ENCODE measurements around the gene ELOF1. TPM values are rescaled to one million over a fixed set of nuclear protein-coding genes. Genes with fewer than 3 reads are reported as not detected.

Gene ELOF1
- total RNA-seq, 4 donors from 2014 or later: 18.7 to 57.0 (median 30.9) TPM

DNA sequence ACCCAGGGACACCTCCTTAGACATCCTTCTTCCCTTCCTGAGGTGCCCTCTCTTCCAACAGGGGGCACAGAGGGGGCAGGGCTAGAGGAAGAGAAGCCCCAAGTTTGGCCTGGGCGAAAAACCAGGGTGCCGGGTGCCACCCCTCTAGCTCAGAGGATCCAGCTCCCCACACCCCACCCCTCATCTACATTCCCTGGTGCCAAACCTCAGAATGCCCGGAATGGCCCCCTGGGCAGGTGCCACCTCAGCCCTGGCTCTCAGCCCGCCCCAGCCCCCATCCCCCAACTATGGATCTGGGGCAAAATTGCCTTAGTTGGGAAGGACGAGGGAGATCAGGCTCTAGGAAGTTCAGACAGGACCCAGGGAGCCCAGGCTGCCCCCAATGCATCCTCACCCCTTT is 18.4 kb downstream of the ELOF1 start:
- Histone ChIP-seq H3K27ac (no peak overlapping the region), H3K27me3 (no peaks in the 10 kb centered on the region), H3K9me3 (no peaks in the 10 kb centered on the region), H3K4me1 (peaks cover 4 to 5% of the 10 kb centered on the region in 2 donors), H3K4me3 (replicated peaks in 1 of 3) (no peak overlapping the region), H3K36me3 (no peaks in the 10 kb centered on the region)
- intact Hi-C loops (cut with DNase I): no loop called here
- 72 to 86% methylated on average over 2 to 5 of the region's 5 CpGs for WGBS, 2 donors
- no peak for DNase-seq
- no peak for TF ChIP-seq POLR2A (IDR thresholded peaks at IDR 0.05)
- TF ChIP-seq, protein P1, sequence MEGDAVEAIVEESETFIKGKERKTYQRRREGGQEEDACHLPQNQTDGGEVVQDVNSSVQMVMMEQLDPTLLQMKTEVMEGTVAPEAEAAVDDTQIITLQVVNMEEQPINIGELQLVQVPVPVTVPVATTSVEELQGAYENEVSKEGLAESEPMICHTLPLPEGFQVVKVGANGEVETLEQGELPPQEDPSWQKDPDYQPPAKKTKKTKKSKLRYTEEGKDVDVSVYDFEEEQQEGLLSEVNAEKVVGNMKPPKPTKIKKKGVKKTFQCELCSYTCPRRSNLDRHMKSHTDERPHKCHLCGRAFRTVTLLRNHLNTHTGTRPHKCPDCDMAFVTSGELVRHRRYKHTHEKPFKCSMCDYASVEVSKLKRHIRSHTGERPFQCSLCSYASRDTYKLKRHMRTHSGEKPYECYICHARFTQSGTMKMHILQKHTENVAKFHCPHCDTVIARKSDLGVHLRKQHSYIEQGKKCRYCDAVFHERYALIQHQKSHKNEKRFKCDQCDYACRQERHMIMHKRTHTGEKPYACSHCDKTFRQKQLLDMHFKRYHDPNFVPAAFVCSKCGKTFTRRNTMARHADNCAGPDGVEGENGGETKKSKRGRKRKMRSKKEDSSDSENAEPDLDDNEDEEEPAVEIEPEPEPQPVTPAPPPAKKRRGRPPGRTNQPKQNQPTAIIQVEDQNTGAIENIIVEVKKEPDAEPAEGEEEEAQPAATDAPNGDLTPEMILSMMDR (IDR thresholded peaks at IDR 0.05): no peak

DNA sequence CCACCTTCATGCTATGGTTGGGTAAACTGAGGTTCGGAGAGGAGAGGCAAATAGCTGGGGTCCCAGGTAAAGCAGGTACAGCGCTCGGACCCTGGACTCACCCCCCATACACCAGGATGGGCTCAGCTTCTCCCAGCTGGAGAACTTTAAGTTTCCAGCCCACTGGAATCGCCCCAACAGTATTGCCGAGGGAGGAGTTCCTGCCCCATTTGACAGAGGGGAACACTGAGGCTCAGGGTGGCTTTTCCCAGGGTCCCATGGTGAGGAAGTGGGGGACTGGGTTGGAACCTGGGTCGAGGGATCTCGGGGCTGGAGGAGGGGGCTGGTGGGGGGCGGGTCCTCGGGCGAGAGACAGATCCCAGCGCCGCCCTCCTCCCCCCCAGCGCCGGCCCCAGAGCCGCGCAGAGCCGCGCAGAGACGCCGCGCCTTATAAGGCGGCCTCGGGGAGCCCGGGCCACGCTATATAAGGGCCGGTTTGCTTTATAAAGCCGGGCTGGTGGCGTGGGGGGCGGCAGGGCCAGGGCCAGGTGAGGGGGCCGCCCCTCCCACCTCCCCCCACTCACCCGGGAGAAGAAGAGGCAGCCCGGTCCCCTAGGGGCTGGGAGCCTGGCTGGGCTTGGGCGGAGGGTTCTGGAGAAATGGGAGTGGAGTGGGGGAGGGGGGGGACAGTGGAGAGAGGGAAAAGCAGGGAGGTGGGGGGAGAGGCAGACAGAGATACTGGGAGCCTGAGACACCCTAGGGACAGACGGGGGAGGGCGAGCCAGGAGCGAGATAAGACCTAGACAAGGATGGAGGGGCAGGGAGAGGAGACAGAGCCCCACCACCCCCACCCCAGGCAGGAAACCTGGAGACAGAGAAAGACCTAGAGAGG is 19.3 kb downstream of the ELOF1 start:
- Histone ChIP-seq H3K4me3 (replicated peaks in 1 of 3) (no peak overlapping the region), H3K9me3 (no peaks in the 10 kb centered on the region), H3K4me1 (peaks cover 5 to 7% of the 10 kb centered on the region in 2 donors), H3K36me3 (no peaks in the 10 kb centered on the region), H3K27ac (no peak overlapping the region), H3K27me3 (no peaks in the 10 kb centered on the region)
- no peak for TF ChIP-seq POLR2A (IDR thresholded peaks at IDR 0.05)
- TF ChIP-seq, protein P1 (IDR thresholded peaks at IDR 0.05): no peak
- no peak for DNase-seq
- intact Hi-C loops (cut with DNase I): no loop called here
- 18 to 29% methylated on average over 6 to 21 of the region's 36 CpGs for WGBS, 2 donors

DNA sequence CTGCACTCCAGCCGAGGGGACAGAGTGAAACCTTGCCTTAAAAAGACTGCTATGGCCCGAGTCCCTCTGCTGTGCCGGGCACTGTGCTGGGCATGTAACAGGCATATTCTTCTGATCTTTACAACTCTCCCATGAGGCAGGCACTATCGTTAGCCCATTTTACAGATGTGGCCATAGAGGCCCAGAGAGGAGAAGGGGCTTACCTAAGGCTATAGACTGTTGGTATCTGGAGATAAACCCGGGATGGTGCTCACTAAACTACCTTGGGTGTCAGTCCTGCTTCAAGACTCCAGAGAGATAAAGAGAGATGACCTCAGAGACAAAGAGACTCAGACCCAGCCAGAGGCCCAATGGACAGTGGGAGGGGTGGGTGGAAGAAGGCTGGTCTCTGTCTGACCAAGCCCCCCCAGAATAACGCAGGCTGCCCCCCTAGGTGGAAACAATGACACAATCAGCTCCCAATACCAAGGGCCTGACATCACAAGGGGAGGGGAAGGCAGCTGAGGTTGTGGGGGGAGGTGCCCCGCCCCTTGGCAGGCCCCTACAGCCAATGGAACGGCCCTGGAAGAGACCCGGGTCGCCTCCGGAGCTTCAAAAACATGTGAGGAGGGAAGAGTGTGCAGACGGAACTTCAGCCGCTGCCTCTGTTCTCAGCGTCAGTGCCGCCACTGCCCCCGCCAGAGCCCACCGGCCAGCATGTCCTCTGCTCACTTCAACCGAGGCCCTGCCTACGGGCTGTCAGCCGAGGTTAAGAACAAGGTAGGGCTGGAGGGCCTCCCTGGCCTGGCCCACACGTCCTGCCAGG is 20.6 kb downstream of the ELOF1 start, which contains the start of gene CNN1:
Gene CNN1 (plus strand): TSS at position 620 of the 805 bp plus-strand sequence. CDS start 77 bp downstream, at position 697.
- no peaks in the 10 kb centered on the region for H3K36me3 ChIP-seq
- peak in 1 of 2 donors; percentile 11 for DNase-seq
- no peak for TF ChIP-seq POLR2A (IDR thresholded peaks at IDR 0.05)
- TF ChIP-seq, protein P1 (IDR thresholded peaks at IDR 0.05): no peak
- peaks cover 5 to 7% of the 10 kb centered on the region in 2 donors for H3K4me1 ChIP-seq
- no peaks in the 10 kb centered on the region for H3K27me3 ChIP-seq
- no peaks in the 10 kb centered on the region for H3K9me3 ChIP-seq
- no peak within 1 kb of the TSS for H3K4me3 ChIP-seq (replicated peaks in 1 of 3)
- WGBS, 2 donors: 30 to 34% methylated on average over 11 to 17 of the region's 21 CpGs
- intact Hi-C loops (cut with DNase I): no loop called here
- peak within 1 kb of the TSS in 1 of 3 donors; percentile 6 for H3K27ac ChIP-seq

DNA sequence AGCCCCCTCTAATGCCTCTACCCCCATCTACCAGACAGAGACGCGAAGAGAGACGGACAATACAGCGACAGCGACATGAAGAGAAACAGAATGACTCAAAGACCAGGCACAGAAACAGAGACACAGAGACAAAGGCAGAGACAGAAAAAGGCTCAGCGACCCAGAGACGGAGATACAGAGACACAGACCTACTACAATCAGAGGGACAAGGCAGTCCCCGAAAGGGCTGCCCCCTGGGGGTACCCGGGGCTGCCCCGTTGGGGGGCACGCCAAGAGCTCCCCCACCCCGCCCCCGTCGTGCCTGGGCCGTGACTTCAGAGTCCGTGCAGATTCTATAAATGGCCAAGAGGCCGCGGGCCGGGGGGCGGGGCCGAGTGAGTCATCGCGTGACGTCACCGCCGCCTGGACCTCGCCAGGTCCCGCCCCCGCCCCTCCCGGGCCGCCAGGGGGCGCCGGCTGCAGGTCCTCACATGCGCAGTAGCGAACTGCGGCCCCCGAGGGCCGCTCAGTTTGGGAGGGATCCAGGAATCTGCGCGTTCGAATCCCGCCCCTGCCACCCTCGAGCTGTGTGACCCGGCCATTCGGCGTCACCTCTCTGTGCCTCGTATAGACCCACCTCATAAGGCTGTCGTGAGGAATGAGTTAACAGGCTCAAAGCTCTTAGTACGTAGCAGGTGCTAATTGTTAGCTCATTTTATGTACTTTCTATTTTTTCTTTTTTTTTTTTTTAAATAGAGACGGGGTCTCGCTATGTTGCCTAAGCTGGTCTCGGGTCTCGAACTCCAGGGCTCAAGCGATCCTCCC is 23.0 kb downstream of the ELOF1 start:
- intact Hi-C loops (cut with DNase I): no loop called here
- H3K9me3 ChIP-seq: no peaks in the 10 kb centered on the region
- peaks cover 5 to 7% of the 10 kb centered on the region in 2 donors for H3K4me1 ChIP-seq
- WGBS, 2 donors: 16 to 20% methylated on average over 32 to 40 of the region's 54 CpGs
- peak in 1 of 2 donors; percentile 66 for TF ChIP-seq POLR2A (IDR thresholded peaks at IDR 0.05)
- TF ChIP-seq, protein P1 (IDR thresholded peaks at IDR 0.05): peak; percentile 52 to 89 (median 76)
- no peaks in the 10 kb centered on the region for H3K36me3 ChIP-seq
- H3K27ac ChIP-seq: peak overlapping the region; percentile 5 to 80 (median 56)
- H3K27me3 ChIP-seq: no peaks in the 10 kb centered on the region
- DNase-seq: peak; percentile 86 to 88
- peak overlapping the region in 1 of 3 donors; percentile 20 for H3K4me3 ChIP-seq (replicated peaks in 1 of 3)
